GM12801 (cell line): ENCODE data around the gene AADACL4.

Source experiments
- TF ChIP-seq, protein P1 (sequence below): IDR thresholded peaks from one replicate; pipeline ENCODE4 v1.5.1; 2011; ENCODE audit warnings: control low read depth; ENCODE audit not compliant: insufficient read length; ENCODE audit errors: extremely low read depth

The AADACL4 gene

DNA sequence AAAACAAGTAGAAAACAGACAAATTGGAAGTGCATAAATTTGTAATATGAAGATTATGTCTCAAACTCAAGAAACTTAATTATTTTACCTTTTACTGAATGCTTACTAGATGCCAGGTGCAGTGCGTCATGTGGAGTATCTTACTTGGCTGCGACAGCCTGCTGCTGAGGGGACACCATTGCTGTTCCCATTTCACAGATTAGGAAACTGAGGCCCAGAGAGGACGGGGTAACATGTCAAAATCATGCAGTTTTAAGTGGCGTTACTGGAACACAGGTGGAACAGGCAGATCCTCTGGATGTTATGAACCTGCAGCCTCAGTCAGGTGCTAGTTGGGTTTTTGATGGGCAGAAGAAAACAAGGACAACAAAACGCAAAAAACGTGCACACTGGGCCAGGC, 18.6 kb upstream of the AADACL4 start:
- TF ChIP-seq, protein P1, sequence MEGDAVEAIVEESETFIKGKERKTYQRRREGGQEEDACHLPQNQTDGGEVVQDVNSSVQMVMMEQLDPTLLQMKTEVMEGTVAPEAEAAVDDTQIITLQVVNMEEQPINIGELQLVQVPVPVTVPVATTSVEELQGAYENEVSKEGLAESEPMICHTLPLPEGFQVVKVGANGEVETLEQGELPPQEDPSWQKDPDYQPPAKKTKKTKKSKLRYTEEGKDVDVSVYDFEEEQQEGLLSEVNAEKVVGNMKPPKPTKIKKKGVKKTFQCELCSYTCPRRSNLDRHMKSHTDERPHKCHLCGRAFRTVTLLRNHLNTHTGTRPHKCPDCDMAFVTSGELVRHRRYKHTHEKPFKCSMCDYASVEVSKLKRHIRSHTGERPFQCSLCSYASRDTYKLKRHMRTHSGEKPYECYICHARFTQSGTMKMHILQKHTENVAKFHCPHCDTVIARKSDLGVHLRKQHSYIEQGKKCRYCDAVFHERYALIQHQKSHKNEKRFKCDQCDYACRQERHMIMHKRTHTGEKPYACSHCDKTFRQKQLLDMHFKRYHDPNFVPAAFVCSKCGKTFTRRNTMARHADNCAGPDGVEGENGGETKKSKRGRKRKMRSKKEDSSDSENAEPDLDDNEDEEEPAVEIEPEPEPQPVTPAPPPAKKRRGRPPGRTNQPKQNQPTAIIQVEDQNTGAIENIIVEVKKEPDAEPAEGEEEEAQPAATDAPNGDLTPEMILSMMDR, result no peak

DNA sequence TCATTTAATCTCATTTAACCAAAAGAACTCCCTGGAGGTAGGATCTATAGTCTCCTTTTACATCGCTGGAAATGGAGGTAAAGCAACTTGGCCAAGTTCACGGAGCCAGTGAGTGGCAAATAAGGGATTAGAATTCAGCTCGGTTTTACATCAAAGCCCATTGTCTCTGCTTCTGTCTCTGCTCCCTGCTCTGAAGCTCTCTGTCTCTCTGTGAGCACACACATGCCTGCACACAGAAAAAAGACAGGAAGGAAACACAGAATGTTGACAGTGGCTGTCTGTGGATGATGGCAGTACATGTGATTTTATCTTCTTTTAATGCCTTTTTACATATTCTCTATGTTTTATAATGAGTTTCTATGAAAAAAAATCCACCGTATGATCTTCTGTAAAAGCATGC, 17.0 kb upstream of the AADACL4 start:
- TF ChIP-seq, protein P1, result no peak

DNA sequence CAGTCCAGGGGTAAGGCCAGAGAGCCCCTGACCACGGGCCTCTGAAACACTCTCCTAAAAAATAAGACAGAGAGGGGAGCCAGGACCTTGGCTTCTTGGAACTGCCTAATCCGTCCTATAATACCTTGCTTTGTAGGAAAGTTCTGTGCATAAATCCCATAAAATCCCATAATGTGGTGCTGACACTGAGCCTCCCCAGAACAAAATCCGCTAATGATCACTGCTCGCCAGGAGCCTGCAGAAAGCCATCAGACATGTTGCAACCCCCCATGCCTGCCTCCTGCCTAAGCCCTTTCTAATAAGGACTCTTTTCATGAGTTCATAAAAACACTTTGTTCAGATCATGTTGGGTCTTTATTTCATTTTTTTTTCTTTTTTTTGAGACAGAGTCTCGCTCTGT, 16.6 kb upstream of the AADACL4 start:
- TF ChIP-seq, protein P1, result no peak

DNA sequence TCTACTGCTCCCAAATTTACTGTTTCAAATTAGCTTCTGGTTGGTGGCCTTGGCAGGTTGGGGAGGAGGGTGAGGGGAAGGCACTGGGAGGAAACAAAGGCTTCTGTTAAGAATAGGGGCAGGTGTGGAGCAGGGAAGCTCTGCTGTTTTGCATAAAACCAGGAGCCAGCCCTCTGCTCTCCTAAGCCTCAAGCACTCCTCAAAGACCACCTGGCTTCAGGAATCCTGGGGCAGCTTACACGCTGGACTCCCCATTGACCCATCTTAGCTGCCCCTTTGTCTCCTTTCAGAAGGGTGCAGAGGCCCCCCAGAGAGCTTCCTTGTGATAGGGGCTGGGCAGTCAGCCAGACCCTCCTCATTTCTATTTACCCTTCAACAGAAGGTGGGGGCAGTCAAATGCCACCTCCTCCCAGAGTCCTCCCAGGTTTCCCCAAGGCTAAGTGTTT, 14.4 kb upstream of the AADACL4 start:
- TF ChIP-seq, protein P1, result no peak

DNA sequence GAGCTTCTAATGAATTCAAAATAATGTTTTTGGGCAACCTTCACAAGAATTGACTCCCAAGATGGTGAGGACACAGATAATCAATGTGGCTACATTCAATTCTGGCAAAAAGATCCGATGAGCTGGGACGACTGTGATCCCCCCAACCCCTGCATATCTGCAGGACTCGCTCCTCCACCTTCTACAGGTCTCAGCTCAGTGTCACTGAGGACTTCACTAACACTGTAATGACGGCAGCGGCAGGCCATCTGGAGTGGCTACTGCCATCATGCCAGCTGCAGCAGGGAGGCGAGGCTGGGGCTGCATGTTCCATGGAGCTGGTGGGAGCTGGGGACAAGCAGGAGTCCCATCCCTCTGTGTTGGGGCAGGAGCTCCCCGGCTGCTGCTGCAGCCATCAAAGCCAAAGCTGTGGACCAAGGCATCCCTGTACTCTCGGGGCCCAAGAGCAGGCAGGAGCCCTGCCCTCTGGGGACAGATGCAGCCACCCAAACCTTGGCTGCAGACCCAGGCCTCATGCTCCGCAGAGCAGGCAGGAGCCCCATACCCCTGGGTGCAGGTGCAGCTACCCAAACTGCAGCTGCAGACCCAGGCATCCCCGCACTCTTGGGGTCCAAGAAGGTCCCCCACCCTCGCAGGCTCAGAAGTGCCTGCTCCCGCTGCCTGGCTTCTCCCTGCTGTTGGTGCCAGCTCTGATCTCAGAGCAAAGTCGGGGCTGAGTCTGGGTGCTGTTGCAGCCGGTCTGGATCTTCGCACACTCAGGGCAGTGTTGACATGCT, 13.7 kb upstream of the AADACL4 start:
- TF ChIP-seq, protein P1, result no peak

DNA sequence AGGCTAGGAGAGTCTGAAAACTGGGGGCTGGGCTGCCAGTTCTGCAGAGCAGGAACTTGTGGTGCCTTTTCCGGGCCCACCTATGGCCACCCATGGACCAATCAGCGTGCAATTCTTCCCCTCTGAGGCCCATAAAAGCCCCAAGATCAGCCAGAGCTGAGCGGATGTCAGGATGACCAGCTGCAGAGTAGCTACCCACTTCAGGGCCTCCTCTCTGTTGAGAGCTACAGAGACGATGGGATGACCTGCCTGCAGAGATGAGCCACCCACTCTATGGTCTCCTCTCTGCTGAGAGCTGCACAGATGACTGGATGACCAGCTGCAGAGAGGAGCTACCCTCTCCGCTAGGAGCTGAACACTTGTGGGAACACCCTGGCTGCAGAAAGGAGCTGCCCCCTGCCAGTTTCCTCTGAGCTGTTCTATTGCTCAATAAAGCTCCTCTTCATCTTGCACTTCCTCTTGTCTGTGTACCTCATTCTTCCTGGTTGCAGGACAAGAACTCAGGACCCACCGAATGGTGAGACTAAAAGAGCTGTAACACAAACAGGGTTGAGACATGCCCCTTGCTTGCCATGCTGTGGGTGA, 12.8 kb upstream of the AADACL4 start:
- TF ChIP-seq, protein P1, result no peak

DNA sequence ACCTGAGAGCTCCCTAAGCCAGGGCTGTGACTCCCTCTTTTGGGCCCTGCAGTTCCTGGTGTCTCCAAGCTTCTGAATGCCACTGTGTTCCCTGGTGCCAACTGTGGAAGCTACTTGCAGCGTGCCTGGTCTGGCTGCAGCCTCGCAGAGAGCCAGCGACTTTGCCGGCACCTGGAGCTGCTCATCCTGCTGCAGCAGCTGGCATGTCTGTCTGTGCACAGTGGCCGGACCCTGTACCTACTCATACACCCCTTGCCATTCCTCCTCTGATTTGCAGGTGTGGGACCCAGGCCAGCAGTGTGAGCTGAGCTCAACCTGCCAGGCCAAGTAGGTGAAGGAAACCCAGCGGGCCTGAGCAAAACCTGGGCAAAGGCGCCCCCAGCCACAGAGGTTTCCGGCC, 12.3 kb upstream of the AADACL4 start:
- TF ChIP-seq, protein P1, result no peak
